Stimulated activated CD4-positive, alpha-beta T cell treated with anti-CD3 and anti-CD28 coated beads, Interleukin-15, amount 100 ng/mL, for 48 hours (primary cell): ENCODE data around the gene SEMA6B.
A peak's percentile ranks its signal among the peaks of the same experiment; 100 is the strongest.
"Not testable (repeated sequence)": the region's sequence is repeated elsewhere in the genome, so short reads cannot be mapped to it uniquely, and the experiment has no call there.

ENCODE experiments used
- DNase-seq, 2 donors: peaks; one replicate each; pipeline ENCODE4 v3.0.0-alpha.2; 2020; ENCODE audit warnings: low read depth in 2 of 2

SEMA6B gene

GRCh38 chr19:4571305-4571917 lies 11.9 kb upstream of the SEMA6B start:
- DNase-seq: no peak

GRCh38 chr19:4570916-4571304 lies 11.4 kb upstream of the SEMA6B start:
- no peak for DNase-seq

GRCh38 chr19:4570402-4570801 lies 10.9 kb upstream of the SEMA6B start:
- DNase-seq: no peak

GRCh38 chr19:4568886-4569285 lies 9.4 kb upstream of the SEMA6B start:
- DNase-seq: no peak

GRCh38 chr19:4567584-4568071 lies 8.1 kb upstream of the SEMA6B start:
- DNase-seq: peak; percentile 32 to 65

- DNase-seq: no peak
Measured at GRCh38 chr19:4566402-4567051, 7.0 kb upstream of the SEMA6B start.

GRCh38 chr19:4563562-4563961 lies 4.1 kb upstream of the SEMA6B start:
- not testable (repeated sequence) for DNase-seq

GRCh38 chr19:4562085-4562484 lies 2.6 kb upstream of the SEMA6B start:
- DNase-seq: not testable (repeated sequence)

GRCh38 chr19:4557971-4558941 lies 1.2 kb downstream of the SEMA6B start:
- DNase-seq: no peak

GRCh38 chr19:4557144-4557970 lies 2.1 kb downstream of the SEMA6B start:
- DNase-seq: no peak

GRCh38 chr19:4556597-4557127 lies 2.8 kb downstream of the SEMA6B start:
- DNase-seq: peak in 1 of 2 donors; percentile 24

- DNase-seq: no peak
Measured at GRCh38 chr19:4555657-4556561, 3.6 kb downstream of the SEMA6B start.

GRCh38 chr19:4554717-4555116 lies 4.8 kb downstream of the SEMA6B start:
- no peak for DNase-seq

- no peak for DNase-seq
Measured at GRCh38 chr19:4553775-4554174, 5.7 kb downstream of the SEMA6B start.

GRCh38 chr19:4553092-4553695 lies 6.3 kb downstream of the SEMA6B start:
- no peak for DNase-seq

GRCh38 chr19:4552525-4552819 lies 7.0 kb downstream of the SEMA6B start:
- DNase-seq: no peak

GRCh38 chr19:4550479-4551050 lies 8.9 kb downstream of the SEMA6B start:
- DNase-seq: no peak

GRCh38 chr19:4550018-4550417 lies 9.5 kb downstream of the SEMA6B start:
- DNase-seq: no peak

GRCh38 chr19:4548238-4548584 lies 11.3 kb downstream of the SEMA6B start:
- DNase-seq: no peak
